AG10803 (cell line): ENCODE data around the gene WASHC3.
"Not testable (repeated sequence)": the region's sequence is repeated elsewhere in the genome, so short reads cannot be mapped to it uniquely, and the experiment has no call there.

Source experiments
- DNase-seq: peaks from one replicate; pipeline ENCODE4 v3.0.0; 2010; ENCODE audit warnings: low read depth
- H3K4me3 ChIP-seq: 2 replicates; pipeline ENCODE4 v1.5.1; 2011; ENCODE audit warnings: mild to moderate bottlenecking, low read length, control low read depth
- TF ChIP-seq, protein P1 (sequence below): conservative IDR thresholded peaks from 2 replicates; pipeline ENCODE4 v1.5.1; 2011; ENCODE audit warnings: mild to moderate bottlenecking, low read length, control low read depth, inconsistent platforms

WASHC3 gene

DNA sequence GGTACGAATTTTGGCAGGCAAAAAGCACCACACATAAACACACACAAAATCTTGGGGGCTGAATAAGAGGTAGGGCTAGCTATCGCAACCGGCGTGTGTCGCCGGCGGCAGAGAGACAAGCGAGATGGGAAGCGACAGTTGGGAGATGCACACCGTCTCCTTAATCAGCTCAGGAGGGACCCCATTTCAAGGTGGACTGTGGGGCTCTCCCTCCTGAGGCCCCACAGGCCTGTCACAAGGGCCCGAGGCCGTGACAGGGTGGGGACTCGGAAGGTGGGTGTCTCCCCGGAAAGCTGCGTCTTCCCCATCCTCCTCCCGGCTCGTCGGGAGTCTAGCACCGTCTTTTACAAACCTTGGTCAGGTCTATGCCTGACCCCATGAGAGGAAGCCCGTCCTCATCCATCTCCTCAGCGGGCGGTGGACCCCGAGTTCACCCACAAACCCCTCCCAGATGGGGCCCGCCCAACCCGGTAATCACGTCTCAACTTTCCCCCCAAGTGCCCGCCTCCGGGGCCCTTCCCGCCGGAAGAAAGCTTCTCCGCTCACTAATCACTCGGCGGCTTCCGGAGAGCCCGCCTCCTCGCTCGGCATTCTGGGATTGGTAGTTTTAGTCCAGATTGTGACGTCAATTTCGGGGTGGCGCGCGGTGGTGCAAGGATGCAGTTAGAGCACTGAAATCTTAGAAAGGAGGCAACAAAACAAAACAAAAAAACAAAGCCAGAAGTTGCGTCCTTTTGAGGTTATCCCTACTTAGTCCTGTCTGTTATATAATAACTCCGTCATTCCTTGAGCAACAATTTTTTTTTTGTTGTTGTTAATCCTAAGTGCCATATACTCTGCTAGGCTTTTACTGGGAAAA is at the start of gene WASHC3:
Gene WASHC3, minus strand, starts transcription at position 432 of the 859 bp plus-strand sequence. Its CDS starts 29 bp downstream, at position 403.
- DNase-seq: peak; percentile 88
- peak within 1 kb of the TSS; percentile 90 for H3K4me3 ChIP-seq
- TF ChIP-seq, protein P1, sequence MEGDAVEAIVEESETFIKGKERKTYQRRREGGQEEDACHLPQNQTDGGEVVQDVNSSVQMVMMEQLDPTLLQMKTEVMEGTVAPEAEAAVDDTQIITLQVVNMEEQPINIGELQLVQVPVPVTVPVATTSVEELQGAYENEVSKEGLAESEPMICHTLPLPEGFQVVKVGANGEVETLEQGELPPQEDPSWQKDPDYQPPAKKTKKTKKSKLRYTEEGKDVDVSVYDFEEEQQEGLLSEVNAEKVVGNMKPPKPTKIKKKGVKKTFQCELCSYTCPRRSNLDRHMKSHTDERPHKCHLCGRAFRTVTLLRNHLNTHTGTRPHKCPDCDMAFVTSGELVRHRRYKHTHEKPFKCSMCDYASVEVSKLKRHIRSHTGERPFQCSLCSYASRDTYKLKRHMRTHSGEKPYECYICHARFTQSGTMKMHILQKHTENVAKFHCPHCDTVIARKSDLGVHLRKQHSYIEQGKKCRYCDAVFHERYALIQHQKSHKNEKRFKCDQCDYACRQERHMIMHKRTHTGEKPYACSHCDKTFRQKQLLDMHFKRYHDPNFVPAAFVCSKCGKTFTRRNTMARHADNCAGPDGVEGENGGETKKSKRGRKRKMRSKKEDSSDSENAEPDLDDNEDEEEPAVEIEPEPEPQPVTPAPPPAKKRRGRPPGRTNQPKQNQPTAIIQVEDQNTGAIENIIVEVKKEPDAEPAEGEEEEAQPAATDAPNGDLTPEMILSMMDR: no peak

DNA sequence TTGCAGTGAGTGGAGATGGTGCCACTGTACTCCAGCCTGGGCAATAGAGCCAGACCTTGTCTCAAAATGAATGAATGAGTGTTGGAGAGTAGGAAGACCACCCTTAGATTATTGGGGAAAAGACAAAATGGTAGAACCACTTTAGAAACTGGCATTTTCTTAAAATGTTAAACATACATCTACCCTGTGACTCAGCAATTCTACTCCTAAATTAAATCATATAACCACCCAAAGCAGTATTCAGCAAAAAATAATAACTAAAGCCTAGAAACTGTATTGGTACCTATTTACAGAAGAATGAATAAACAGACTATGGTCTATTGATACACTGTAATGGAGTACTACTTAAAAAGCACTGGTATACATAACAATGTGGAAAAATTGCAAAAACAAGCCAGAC is 49.0 kb upstream of the WASHC3 start:
- DNase-seq: no peak
- H3K4me3 ChIP-seq: no peak overlapping the region
- TF ChIP-seq, protein P1: no peak

DNA sequence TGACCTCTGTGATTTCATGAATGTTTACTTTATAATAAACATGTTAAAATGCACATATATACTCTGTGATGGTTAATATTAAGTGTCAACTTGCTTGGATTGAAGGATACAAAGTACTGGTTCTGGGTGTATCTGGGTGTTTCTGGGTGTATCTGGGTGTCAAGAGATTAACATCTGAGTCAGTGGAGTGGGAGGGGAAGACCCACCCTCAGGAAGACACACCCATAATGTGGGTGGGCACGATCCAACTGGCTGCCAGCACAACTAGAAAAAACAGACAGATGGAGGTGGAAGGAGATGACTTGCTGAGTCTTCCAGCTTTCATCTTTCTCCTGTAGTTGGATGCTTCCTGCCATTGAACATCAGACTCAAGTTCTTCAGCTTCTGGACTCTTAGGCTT is 46.2 kb upstream of the WASHC3 start:
- TF ChIP-seq, protein P1: no peak
- no peak overlapping the region for H3K4me3 ChIP-seq
- DNase-seq: no peak

DNA sequence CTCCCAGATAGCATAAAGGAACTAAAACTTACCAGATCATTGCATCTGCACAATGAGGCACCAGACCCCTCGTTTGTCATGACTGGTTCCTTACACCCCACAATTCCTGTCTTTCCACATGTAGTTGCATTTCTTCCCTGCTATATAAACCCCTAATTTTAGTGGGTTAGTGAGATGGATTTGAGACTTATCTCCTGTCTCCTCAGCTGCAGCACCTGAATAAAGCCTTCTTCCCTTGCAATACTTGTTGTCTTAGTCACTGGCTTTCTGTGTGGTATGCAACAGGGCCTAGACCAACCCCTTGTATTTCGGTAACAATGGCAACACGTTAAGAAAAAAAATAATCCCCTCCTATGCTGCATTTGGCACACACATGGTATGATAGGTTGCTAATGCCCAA is 45.1 kb upstream of the WASHC3 start:
- TF ChIP-seq, protein P1: no peak
- no peak overlapping the region for H3K4me3 ChIP-seq
- no peak for DNase-seq

GRCh38 chr12:102096855-102097254 is 35.1 kb upstream of the WASHC3 start:
- no peak for DNase-seq
- H3K4me3 ChIP-seq: no peak overlapping the region
- TF ChIP-seq, protein P1: no peak

GRCh38 chr12:102095677-102096263 is 34.0 kb upstream of the WASHC3 start:
- TF ChIP-seq, protein P1: peak; percentile 46
- H3K4me3 ChIP-seq: no peak overlapping the region
- DNase-seq: peak; percentile 25

GRCh38 chr12:102093319-102093718 is 31.5 kb upstream of the WASHC3 start:
- TF ChIP-seq, protein P1: no peak
- DNase-seq: peak; percentile 45
- no peak overlapping the region for H3K4me3 ChIP-seq

DNA sequence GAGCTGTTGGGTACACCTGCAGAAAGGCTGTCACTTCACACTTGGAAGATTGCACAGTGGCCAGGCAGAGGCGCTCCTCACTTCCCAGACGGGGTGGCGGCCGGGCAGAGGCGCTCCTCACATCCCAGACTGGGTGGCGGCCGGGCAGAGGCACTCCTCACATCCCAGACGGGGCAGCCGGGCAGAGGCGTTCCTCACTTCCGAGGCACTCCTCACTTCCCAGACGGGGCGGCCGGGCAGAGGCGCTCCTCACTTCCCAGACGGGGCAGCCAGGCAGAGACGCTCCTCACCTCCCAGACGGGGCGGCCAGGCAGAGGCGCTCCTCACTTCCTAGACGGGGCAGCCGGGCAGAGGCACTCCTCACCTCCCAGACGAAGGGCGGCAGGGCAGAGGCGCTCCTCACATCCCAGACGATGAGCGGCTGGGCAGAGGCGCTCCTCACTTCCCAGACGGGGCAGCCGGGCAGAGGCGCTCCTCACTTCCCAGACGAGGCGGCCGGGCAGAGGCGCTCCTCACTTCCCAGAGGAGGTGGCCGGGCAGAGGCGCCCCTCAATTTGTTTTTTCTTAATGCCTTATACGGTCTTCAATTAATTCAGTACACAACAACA is 27.5 kb upstream of the WASHC3 start:
- H3K4me3 ChIP-seq, DNase-seq: not testable (repeated sequence)
